AG08396 (cell line): ENCODE measurements around the gene ELOVL2.
A peak's percentile ranks its signal among the peaks of the same experiment; 100 is the strongest.
"Not testable (repeated sequence)": the region's sequence is repeated elsewhere in the genome, so short reads cannot be mapped to it uniquely, and the experiment has no call there.

ENCODE experiments used
- DNase-seq: peaks from one replicate; pipeline ENCODE4 v3.0.0; 2012; ENCODE audit warnings: low spot score, mixed read lengths

Gene ELOVL2

DNA sequence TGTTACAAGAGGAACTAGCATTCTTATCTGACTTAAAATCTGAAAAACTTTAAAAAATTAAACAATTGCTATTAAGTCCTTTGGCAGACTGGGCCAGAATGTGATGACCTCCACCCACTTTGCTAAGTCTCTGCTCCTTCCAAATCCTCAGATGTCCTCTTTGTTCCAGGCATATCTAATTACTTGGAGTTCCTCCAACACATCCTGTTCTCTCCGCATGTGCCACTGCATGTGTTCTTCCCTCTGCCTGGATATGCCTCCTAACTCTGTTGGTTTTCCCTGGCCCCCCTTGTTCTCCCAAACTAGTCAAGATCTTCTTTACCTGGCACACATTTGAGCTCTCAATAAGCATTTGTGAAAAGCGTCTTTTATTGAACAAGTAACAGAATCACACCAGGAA, 23.1 kb downstream of the ELOVL2 start:
- no peak for DNase-seq

DNA sequence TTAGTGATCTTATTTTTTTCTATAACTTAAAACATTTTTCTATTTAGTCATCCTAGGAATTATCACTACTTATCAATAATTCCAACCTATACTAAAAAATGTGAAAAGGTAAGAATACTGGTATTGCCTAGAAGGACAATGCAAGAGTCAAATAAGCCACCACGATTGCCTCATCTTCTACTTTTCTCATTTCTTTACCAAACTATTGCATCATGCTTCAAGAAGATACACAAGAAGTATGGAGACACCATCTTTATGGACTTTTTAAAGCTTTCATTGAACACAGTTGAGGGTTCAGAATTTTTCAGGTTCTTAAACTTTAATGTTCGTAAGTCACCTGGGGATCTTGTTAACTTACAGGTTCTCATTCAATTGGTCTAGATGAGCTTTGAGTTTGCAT, 25.9 kb downstream of the ELOVL2 start:
- no peak for DNase-seq

DNA sequence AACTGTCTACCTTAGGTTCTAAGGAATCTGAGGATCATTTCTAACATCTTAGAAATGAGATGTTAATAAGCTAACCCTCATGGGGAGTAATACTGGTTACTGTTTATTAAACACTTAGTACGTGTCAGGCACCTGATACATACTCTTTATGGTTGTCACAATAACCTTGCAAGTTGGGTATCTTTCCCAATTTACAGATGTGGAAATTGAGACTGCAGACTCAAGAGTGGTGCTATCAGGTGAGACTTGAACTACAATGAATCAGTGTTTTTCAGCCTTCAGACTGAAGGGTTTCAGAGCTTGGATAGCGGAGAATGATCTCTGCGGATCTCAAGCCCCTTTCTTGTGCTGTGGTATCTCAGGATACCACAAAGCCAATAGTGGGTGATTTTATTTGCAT, 27.0 kb downstream of the ELOVL2 start:
- no peak for DNase-seq

DNA sequence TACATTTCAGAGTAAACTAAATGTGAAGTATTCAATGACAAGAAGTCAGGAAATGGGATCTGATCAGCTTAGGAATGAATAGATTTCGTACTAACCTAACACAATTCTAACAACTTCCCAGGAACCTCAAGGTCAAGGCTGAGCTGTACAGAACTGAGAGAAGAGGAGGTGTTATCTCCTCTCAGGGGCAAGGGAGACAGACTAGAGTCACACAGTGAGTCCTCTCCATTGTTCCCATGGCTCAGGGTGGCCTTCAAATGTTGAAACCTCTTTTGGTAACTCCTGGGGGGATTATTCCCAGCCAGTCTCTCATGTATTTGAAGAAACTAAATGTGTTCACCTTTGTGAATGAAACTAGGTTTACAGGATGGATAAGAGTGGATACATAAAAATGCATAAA, 27.7 kb downstream of the ELOVL2 start:
- DNase-seq, result no peak

DNA sequence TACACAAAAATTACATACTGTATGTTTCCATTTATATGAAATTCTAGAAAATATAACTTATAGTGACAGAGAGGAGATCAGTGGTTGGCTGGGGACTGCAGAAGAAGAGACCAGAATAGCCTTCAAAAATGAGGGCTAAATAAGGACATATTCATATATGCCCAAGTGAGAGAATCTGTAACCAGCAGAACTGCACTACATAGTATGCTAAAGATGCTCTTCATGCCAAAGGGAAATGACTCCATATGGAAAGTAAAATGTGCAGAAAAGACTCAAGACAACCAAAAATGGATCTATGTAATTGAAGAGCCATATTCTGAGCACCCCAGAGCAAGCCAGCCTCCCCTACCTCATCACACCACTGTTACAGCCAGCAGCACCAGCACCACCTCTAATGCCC, 29.0 kb downstream of the ELOVL2 start:
- DNase-seq, result no peak

DNA sequence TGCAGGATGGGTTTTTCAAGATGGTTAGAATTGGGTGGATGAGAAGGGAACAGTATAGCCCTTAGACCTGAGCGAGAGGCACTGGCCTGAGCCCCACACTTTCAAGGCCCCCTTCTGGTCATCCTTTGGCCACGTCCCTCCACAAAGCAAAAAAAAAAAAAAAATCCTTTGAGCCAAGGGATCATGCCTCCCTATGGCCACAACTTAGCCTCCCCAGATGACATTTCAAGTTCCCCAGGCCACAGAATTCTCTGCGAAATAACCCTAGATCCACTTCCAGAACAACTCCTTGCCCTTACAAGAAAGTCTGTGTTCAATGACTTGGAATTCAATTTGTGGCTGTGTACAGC, 30.4 kb downstream of the ELOVL2 start:
- no peak for DNase-seq

DNA sequence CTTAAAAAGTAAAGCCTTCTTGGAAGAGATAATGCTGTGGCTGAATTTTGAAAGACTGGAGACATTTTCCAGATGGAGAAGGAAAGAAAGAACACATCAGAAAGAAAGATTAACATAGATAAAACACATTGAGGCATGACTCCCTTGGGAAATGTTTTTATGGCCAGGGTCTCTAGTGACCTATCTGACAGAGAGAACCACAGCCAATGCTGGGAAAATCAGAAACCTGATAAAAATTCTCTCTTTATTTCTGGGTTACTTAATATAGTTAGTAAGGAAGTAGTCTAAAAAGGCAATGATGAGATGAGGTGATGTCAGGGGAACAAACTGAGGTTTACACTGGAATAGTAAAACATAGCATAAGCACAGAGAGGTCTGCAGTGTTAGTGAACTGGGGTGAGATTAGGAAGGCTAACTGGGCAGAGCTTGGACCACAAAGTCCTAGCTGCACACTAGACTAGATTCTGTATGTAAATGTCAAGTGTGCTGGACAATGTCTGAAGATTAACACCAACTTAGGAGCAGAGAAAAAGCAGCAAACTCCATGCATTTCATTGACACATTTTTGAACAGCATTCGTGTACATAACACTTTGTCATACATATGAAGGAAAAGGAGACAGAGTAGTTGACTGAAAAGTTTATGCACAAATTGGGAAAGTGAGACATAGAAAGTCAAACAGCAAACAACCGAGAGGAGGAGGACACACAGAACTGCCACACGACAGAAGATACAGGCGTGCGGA, 31.0 kb downstream of the ELOVL2 start:
- DNase-seq, result no peak

DNA sequence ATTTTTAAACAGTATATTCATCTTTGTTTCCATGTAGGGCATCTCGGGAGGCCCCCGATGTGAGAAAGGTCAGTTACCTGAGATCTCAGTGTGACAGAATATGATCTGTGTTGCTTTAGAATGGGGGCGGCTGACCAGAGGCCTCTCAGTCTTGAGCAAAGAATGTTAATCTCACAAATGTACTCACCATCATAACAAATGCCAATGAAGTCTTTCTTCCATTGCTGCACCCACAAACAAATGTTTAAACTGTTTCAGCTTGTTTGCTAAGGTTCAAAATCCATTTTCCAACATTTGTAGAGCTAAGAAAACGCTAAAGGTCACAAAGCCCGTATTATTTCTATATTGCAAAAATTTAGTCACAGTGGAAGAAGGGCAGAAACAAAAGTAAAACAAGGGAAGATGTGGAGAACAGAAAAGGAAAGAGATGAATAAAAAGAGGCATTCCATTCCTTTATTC, 31.8 kb downstream of the ELOVL2 start:
- DNase-seq, result no peak

DNA sequence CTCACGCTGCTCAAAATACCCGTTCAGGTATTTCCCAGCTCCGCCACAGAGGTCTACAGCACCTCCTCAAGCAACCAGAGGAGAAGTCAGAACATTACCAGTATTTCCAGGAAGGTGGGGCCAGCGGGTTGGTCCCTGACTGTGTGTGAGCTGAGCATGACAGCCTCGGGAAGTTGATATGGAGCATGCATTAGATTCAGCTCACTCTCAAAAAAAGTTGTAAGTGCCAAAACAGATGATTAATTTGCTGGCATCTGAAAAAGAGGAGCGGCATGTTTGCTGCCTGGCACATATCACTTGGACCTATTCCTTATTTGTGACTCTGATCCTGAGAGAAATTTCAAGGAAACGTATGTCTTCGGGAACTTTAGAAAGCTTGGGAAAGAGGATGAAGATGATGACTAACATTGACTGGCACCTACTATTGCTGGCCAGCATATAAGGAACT, 32.3 kb downstream of the ELOVL2 start:
- no peak for DNase-seq

DNA sequence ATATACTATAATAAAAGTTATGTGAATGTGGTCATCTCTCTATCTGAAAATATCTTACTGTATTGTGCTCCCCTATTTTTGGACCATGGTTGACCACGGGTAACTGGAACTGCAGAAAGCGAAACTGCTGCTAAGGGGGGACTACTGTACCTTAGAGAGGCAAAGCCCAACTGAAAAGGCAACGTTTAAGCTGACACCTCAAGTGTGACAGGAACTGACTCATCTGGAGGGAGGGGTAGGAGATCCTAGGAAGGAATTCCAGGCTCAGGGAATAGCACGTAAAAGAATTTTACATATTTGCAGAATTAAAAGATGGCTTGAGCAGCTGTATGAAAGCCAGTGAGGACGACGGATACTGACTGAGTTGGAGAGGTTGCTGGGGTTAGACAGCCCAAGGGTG, 34.8 kb downstream of the ELOVL2 start:
- no peak for DNase-seq

DNA sequence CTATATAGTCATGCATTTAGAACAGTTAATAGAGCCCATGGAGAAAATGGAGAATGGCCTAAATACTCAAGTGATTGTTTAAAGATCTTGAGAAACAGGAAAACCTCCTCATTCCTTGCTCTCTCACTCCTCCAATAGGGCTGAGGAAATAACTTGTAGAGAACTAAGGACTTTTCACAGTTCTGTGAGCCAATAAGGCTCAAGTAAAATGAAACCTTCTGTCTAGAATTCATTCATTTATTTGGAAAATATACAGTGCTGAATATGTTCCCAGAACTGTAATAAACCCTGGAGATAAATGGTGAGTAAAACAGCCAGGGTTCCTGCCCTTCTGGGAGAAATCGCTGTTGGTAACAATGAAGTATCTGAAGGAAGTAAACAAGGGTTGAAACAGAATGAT, 35.3 kb downstream of the ELOVL2 start:
- DNase-seq, result no peak

DNA sequence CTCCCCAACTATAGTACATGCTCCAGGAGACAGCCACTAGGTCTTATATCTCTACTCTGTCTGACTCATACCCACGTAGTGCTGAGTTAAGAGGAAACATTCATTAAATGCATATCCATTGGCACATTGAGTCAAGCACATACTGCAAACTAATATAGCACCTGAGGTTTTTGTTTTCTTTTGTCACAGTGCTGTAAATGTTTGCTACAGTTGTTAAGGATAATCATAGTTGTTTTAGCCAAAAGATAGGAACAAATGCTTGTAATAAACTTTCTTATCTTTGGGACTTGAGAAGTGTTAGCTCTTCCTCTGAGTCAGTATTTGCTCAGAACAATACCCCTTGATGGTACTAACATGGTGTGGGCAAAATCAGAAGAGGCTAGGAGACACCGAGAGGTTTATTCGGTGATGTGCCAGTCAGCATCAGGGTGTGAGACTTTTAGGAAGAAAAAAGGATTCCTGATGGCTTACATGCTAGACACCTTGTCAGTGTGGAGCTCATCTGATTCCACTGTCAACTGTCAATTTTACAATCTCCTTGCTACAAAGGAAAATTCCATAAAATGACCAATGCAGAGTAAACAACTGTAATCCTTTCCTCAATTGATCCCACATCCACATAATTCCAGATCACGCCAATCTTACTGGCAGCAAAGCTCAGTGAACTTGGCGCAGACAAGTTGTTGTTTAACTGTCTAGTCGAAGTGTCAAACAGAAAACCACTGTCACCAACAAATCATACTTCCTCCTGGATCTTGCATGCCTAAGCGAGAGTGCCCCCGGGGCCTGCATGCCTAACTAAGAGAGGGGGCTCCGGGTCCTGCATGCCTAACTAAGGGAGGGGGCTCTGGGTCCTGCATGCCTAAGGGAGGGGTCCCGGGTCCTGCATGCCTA, 36.1 kb downstream of the ELOVL2 start:
- no peak for DNase-seq

DNA sequence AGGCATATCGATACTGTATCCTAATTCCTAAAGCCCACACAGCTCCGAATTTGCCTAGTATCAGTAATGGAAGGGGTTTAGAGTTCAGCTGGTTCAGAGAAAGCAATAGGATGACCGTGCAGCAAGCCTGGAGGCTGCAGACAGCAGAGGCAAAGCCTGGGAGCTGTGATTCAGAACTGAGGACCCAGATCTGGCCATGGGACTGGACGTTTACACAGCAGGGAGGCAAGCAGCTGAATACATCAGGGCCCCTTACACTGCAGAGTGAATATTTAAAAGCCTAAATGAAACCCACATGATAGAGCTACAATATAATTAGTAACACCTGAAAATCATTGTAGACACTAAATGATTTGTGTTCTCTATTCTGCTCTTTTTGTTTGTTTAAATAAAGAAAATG, 38.0 kb downstream of the ELOVL2 start:
- no peak for DNase-seq

DNA sequence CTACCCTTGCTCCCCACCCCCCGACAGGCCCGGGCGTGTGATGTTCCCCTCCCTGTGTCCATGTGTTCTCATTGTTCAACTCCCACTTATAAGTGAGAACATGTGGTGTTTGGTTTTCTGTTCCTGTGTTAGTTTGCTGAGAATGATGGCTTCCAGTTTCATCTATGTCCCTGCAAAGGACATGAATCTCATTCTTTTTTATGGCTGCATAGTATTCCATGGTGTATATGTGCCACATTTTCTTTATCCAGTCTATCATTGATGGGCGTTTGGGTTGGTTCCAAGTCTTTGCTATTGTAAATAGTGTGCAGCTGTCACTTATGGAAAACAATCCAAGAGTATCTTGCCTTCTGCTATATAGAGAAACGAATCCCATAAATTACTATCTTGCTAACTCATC, 40.8 kb downstream of the ELOVL2 start:
- DNase-seq, result not testable (repeated sequence)

DNA sequence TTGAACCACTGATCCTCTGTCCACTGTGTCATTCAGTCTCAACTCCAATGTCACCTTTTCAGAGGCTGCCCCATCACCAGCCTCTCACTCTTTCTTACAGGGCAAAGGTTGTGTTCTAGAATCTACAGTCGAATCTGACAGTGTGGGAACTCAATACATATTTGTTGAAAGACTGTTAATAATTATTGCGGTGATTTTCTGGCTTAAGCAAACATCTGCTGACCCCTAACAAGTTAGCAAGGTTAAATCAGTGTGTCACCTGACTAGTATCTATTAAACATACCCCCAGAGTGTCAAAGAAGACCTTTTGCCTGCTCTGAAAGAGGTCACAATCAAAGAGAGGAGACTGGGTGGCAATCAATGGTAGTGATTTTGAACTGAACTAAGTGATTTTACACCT, 41.9 kb downstream of the ELOVL2 start:
- no peak for DNase-seq

DNA sequence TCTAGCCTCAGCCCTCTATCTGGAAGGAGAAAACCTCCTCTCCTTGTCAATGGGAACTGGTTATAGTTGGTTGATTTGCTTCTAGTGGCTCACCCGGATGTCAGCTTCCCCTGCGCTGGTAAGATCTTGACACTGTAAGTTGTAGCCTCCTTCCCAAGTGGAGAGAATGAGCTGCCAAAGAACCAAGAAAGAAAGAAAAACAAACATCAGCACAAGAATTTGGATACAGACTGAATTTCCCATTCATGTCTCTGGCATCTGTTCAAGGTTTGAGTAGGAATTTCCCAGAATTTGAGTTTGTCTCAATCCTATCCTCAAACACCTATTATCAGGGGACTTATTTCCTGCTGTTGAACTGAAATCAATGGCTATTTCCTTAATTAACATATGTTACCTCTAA, 44.1 kb downstream of the ELOVL2 start:
- peak; percentile 12 for DNase-seq

DNA sequence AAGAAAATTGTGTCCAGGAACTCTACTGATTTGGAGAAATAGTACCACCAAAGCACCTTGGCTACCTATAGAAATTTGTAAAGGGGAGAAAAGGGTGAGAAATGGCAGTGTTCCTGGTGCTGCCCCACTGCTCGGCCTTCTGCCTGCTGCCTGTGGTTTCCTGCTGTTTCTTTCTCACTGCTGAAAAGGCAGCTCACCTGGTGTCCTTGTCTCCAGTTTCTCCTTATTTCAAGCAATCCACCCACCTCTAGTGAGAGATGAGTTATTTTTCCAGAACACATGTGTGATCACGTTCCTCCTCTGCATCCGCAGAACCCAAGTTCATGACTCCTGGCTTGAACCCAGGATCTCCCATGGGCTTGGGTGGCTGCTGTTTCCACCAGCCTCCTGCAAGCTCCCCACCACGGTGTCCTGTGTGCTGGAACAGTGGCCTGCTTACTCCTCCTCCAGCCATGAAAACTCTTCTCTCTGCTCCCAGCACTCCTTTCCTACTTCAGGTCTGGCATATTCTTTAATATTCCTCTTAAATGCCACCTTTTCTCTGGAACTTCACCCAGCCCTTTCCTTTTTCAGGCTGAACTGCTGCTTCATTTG, 48.9 kb downstream of the ELOVL2 start:
- DNase-seq, result no peak

DNA sequence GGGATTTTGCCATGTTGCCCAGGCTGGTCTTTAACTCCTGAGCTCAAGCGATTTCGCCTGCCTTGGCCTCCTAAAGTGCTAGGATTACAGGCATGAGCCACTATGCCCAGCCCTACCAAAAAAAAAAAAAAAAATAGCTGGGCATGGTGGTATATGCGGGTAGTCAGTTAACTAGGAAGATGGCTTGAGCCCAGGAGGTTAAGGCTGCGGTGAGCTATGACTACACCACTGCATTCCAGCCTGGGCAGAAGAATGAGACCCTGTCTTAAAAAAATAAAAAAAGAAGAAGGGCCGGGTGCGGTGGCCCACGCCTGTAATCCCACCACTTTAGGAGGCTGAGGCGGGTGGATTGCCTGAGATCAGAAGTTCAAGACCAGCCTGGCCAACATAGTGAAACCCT, 50.2 kb downstream of the ELOVL2 start:
- no peak for DNase-seq

DNA sequence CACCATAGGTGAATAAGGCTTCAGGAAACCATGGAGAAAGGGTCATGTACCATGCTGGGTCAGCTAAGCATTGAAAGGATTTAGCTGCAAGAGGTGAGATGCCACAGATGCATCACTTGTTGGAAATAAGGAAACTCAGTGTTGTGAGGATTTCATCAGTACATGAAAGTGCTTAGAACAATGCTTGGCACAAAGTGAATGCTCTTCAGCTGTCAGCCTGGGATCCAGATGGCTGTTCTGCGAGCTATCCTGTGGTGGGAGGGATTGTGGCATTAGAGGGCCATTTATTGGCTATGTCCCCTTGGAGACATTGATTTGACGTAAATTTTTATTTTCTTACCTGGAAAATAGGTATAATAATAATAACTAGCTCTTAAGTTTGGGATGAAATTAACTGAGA, 53.0 kb downstream of the ELOVL2 start:
- DNase-seq, result no peak

DNA sequence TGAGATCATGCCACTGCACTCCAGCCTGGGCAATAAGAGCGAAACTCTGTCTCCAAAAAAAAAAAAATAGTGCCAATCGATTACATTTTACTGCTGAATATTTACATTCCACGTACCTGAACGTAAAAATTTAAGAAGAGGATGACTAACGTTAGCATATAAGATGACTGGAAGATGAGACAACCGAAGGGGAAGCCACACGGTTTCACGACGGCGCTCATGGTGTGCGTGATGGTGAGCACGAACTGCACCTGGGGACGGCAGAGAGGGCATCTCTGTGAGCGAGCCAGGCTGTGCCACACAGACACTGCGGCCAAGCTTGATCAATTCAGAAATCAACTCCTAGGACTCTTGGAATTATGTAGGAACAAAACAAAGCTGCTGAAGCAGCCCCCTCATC, 54.5 kb downstream of the ELOVL2 start:
- DNase-seq, result no peak

DNA sequence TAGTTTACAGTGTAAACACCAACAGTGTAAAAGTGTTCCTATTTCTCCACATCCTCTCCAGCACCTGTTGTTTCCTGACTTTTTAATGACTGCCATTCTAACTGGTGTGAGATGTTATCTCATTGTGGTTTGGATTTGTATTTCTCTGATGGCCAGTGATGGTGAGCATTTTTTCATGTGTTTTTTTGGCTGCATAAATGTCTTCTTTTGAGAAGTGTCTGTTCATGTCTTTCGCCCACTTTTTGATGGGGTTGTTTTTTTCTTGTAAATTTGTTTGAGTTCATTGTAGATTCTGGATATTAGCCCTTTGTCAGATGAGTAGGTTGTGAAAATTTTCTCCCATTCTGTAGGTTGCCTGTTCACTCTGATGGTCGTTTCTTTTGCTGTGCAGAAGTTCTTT, 59.1 kb downstream of the ELOVL2 start:
- DNase-seq, result not testable (repeated sequence)

DNA sequence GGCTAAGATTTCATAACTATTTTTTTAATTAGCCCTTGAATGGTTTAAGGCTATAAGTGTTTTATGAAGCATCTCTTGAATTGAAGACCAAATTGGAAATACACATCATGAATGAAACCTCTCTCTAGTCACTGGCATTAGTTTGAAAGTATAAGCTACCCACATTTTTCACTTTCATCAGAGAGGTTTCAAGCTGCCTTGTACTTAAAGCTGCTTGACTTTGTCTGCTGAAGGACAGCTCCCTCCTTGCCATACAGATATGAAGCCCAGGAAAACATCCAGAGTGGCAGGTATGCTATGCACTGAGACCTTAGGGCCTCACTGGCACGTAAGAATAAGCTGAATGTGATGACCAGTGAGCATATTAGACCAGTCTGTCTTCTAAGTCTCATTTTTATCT, 62.7 kb downstream of the ELOVL2 start:
- no peak for DNase-seq

DNA sequence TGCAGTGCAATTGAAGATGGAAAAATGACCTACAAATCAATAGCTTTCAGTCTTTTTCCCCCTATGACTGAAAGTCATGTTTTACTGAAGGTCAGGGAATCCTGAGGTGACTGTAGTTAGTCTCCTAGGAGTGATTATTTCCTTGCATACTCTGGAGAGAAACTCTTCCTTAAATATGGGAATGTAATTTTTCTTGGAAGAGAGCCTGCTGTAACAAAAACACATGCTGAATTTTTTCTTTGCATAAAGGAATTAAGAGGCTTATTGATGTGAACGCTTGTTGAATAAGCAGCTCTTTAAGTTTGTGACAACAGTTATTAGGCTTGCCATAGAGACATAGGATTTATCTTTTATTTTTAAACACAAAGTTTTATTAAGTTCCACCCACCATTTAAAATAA, 64.5 kb downstream of the ELOVL2 start:
- DNase-seq, result no peak
